ENCODE data around the gene IFNL1. TPM values are rescaled to one million over a fixed set of nuclear protein-coding genes. Genes with fewer than 3 reads are reported as not detected.

Gene IFNL1
- polyA plus RNA-seq, 1 donor from 2014 or later: not detected

GRCh38 chr19:39251846-39252245, 44.4 kb upstream of the IFNL1 start:
- H3K4me2 ChIP-seq (ENCODE audit: low read length): no peak overlapping the region
- peaks cover 28% of the 10 kb centered on the region for H3K27me3 ChIP-seq (ENCODE audit: insufficient read depth, low read depth, low read length)
- no peak overlapping the region for H3K4me3 ChIP-seq (ENCODE audit: low read length)
- no peaks in the 10 kb centered on the region for H3K79me2 ChIP-seq (replicated peaks; ENCODE audit: insufficient read depth, low read length)
- H3K27ac ChIP-seq (ENCODE audit: low read length): no peak overlapping the region
- H3K9me2 ChIP-seq (ENCODE audit: insufficient read depth, low read length): no peaks in the 10 kb centered on the region
- no peaks in the 10 kb centered on the region for H3K9me3 ChIP-seq (ENCODE audit: low read length)
- no peaks in the 10 kb centered on the region for H3F3A ChIP-seq (ENCODE audit: insufficient read depth, low read length, poor library complexity, severe bottlenecking)
- H3K36me3 ChIP-seq (ENCODE audit: insufficient read depth, low read length): no peaks in the 10 kb centered on the region
- no peak overlapping the region for H3K9ac ChIP-seq (ENCODE audit: low read length)
- TF ChIP-seq RAD21 (conservative IDR thresholded peaks at IDR 0.05) (no peak), SMC3 (conservative IDR thresholded peaks at IDR 0.05; ENCODE audit: poor library complexity) (no peak), EZH2 (IDR thresholded peaks at IDR 0.05; ENCODE audit: borderline replicate concordance, insufficient read depth, low read length, poor library complexity, severe bottlenecking) (no peak), CTCF (IDR thresholded peaks at IDR 0.05; ENCODE audit: poor library complexity, severe bottlenecking) (no peak), EP300 (conservative IDR thresholded peaks at IDR 0.05; ENCODE audit: poor library complexity, severe bottlenecking) (no peak), TAF1 (IDR thresholded peaks at IDR 0.05; ENCODE audit: low read depth) (no peak), REST (IDR thresholded peaks at IDR 0.05; ENCODE audit: borderline replicate concordance) (no peak), MXI1 (conservative IDR thresholded peaks at IDR 0.05; ENCODE audit: poor library complexity, severe bottlenecking) (no peak), POLR2AphosphoS5 (IDR thresholded peaks at IDR 0.05) (no peak)
- H4K20me1 ChIP-seq (ENCODE audit: insufficient read depth): no peaks in the 10 kb centered on the region
- H2AFZ ChIP-seq (ENCODE audit: low read depth, low read length): no peak overlapping the region

GRCh38 chr19:39252458-39252857, 43.7 kb upstream of the IFNL1 start:
- Histone ChIP-seq H3K9me2 (ENCODE audit: insufficient read depth, low read length) (no peaks in the 10 kb centered on the region), H3K9ac (ENCODE audit: low read length) (no peak overlapping the region), H3K9me3 (ENCODE audit: low read length) (no peaks in the 10 kb centered on the region), H4K20me1 (ENCODE audit: insufficient read depth) (no peaks in the 10 kb centered on the region), H3F3A (ENCODE audit: insufficient read depth, low read length, poor library complexity, severe bottlenecking) (no peaks in the 10 kb centered on the region), H2AFZ (ENCODE audit: low read depth, low read length) (no peak overlapping the region), H3K27ac (ENCODE audit: low read length) (no peak overlapping the region), H3K27me3 (ENCODE audit: insufficient read depth, low read depth, low read length) (peaks cover 22% of the 10 kb centered on the region), H3K4me3 (ENCODE audit: low read length) (no peak overlapping the region), H3K79me2 (replicated peaks; ENCODE audit: insufficient read depth, low read length) (no peaks in the 10 kb centered on the region), H3K4me2 (ENCODE audit: low read length) (no peak overlapping the region), H3K36me3 (ENCODE audit: insufficient read depth, low read length) (no peaks in the 10 kb centered on the region)
- TF ChIP-seq POLR2AphosphoS5 (IDR thresholded peaks at IDR 0.05) (no peak), RAD21 (conservative IDR thresholded peaks at IDR 0.05) (no peak), MXI1 (conservative IDR thresholded peaks at IDR 0.05; ENCODE audit: poor library complexity, severe bottlenecking) (no peak), SMC3 (conservative IDR thresholded peaks at IDR 0.05; ENCODE audit: poor library complexity) (no peak), EZH2 (IDR thresholded peaks at IDR 0.05; ENCODE audit: borderline replicate concordance, insufficient read depth, low read length, poor library complexity, severe bottlenecking) (no peak), REST (IDR thresholded peaks at IDR 0.05; ENCODE audit: borderline replicate concordance) (no peak), CTCF (IDR thresholded peaks at IDR 0.05; ENCODE audit: poor library complexity, severe bottlenecking) (no peak), EP300 (conservative IDR thresholded peaks at IDR 0.05; ENCODE audit: poor library complexity, severe bottlenecking) (no peak), TAF1 (IDR thresholded peaks at IDR 0.05; ENCODE audit: low read depth) (no peak)
